ENCODE results near the gene BTN1A1.

The BTN1A1 gene

GRCh38 chr6:26532699-26533531 is 32.8 kb downstream of the BTN1A1 start:
- Histone ChIP-seq H3K36me3 (ENCODE audit: control insufficient read depth, insufficient read depth, low read length, severe bottlenecking) (no peaks in the 10 kb centered on the region), H3K9me3 (ENCODE audit: control insufficient read depth, low read length) (no peaks in the 10 kb centered on the region), H3K4me1 (ENCODE audit: control insufficient read depth, insufficient read depth, low read length) (peaks cover 19% of the 10 kb centered on the region), H3K4me3 (ENCODE audit: low read length) (peak overlapping the region; percentile 88), H3K27me3 (replicated peaks; ENCODE audit: control insufficient read depth, insufficient read depth, low read length) (no peaks in the 10 kb centered on the region), H3K9ac (ENCODE audit: low read length) (peak overlapping the region; percentile 79)
- peak; percentile 94 for DNase-seq (ENCODE audit: low read depth)

- Histone ChIP-seq H3K9ac (ENCODE audit: low read length) (peak overlapping the region; percentile 79), H3K27me3 (replicated peaks; ENCODE audit: control insufficient read depth, insufficient read depth, low read length) (no peaks in the 10 kb centered on the region), H3K9me3 (ENCODE audit: control insufficient read depth, low read length) (no peaks in the 10 kb centered on the region), H3K4me3 (ENCODE audit: low read length) (peak overlapping the region; percentile 88), H3K4me1 (ENCODE audit: control insufficient read depth, insufficient read depth, low read length) (peaks cover 19% of the 10 kb centered on the region), H3K36me3 (ENCODE audit: control insufficient read depth, insufficient read depth, low read length, severe bottlenecking) (no peaks in the 10 kb centered on the region)
- no peak for DNase-seq (ENCODE audit: low read depth)
Measured at GRCh38 chr6:26533532-26533931, 33.4 kb downstream of the BTN1A1 start.

DNA sequence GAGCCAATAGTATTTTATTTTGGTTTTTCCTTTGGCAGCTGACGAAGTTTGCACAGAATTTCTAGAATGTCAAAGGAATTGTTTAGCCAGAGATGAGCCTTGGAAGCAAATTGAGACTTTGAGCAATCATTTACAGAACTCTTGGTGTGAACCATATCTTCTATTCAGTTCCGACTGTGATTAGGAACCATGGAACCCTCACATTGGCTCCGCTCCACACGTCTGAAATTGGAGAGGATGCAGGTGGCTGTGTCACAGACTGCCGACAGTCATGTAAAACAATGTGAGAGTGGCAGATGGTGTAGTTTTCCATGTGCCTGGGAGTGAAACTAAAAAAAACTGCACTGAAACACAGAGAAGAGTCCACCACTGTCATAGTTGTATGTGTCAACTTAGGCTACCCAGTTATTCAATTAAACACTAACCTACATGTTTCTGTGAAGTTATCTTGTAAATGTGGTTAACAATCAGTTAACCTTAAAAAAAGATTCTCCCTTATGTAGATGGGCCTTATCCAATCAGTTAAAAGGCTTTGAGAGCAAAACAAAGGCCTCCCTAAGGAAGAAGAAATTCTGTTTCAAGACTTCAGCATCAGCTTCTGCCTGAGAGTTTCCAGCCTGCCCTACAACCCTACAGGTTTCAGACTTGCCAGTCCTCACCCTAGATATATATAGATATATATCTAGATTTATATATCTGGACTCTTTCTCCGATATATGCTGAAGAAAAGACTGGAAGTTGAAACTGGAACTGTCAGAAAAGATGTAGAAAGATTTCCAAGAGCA is 34.8 kb downstream of the BTN1A1 start:
- no peak for DNase-seq (ENCODE audit: low read depth)
- H3K36me3 ChIP-seq (ENCODE audit: control insufficient read depth, insufficient read depth, low read length, severe bottlenecking), result no peaks in the 10 kb centered on the region
- H3K4me3 ChIP-seq (ENCODE audit: low read length), result no peak overlapping the region
- H3K9ac ChIP-seq (ENCODE audit: low read length), result no peak overlapping the region
- H3K9me3 ChIP-seq (ENCODE audit: control insufficient read depth, low read length), result no peaks in the 10 kb centered on the region
- no peaks in the 10 kb centered on the region for H3K27me3 ChIP-seq (replicated peaks; ENCODE audit: control insufficient read depth, insufficient read depth, low read length)
- peaks cover 25% of the 10 kb centered on the region for H3K4me1 ChIP-seq (ENCODE audit: control insufficient read depth, insufficient read depth, low read length)

DNA sequence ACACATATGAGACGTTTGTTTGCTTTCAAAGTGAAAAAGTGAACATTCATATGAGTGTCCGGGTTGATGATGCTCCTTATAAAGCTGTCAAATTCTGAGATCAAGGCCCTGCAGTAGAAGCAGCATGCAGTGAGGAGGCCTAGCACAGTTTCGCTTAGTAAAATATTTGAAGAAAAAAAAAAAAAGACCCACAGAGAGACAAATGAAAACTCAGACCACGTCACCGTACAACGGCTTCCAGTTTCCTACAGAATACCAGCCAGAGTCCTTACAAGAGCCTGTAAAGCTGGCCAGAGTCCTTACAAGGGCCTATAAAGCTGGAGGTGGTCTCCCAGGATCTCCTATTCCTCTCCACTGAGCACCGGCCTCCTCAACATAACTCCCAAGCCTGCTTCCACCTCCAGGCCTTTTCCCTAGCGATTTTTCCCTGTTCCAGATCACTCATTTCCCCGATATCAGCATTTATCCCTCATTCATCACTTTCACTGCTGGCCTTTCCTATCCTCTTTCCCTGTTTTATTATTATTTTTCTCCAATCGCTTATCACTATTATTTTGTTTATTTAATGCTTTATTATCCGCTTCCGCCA is 36.6 kb downstream of the BTN1A1 start:
- Histone ChIP-seq H3K9ac (ENCODE audit: low read length) (peak overlapping the region; percentile 96), H3K9me3 (ENCODE audit: control insufficient read depth, low read length) (no peaks in the 10 kb centered on the region), H3K36me3 (ENCODE audit: control insufficient read depth, insufficient read depth, low read length, severe bottlenecking) (no peaks in the 10 kb centered on the region), H3K4me1 (ENCODE audit: control insufficient read depth, insufficient read depth, low read length) (peaks cover 25% of the 10 kb centered on the region), H3K27me3 (replicated peaks; ENCODE audit: control insufficient read depth, insufficient read depth, low read length) (no peaks in the 10 kb centered on the region), H3K4me3 (ENCODE audit: low read length) (peak overlapping the region; percentile 90)
- DNase-seq (ENCODE audit: low read depth), result peak; percentile 73

DNA sequence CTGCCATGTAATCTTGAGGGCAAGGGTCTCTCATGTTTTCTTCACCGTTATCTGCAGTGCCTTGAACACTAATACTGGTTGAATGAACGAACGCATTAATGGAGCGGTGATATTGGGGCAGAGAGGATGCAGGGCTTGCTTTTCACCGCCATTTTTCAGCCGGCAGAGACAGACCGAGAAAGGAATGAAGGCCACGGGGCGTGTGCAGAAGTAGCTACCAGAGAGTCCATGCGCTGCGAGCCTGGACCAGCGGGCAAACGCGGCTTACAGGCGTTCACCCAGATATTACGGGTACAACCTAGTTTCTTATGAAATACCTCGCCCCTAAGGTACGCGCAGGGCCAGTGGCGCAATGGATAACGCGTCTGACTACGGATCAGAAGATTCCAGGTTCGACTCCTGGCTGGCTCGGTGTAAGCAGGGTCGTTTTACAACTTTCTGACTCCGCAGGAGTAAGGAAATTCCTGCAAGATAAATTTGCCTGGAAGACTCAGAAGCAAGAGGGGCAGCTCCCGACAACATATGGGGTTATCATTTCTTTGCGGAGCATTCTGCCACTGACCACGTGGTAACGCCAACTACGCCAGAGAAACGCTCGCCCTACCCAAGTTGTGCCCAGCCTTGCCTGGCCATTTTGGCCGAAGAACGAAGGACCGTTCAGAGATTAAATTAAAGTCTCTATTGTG is 37.2 kb downstream of the BTN1A1 start:
- peak; percentile 93 for DNase-seq (ENCODE audit: low read depth)
- Histone ChIP-seq H3K9ac (ENCODE audit: low read length) (peak overlapping the region; percentile 96), H3K4me3 (ENCODE audit: low read length) (peak overlapping the region; percentile 90), H3K4me1 (ENCODE audit: control insufficient read depth, insufficient read depth, low read length) (peaks cover 25% of the 10 kb centered on the region), H3K27me3 (replicated peaks; ENCODE audit: control insufficient read depth, insufficient read depth, low read length) (no peaks in the 10 kb centered on the region), H3K36me3 (ENCODE audit: control insufficient read depth, insufficient read depth, low read length, severe bottlenecking) (no peaks in the 10 kb centered on the region), H3K9me3 (ENCODE audit: control insufficient read depth, low read length) (no peaks in the 10 kb centered on the region)

DNA sequence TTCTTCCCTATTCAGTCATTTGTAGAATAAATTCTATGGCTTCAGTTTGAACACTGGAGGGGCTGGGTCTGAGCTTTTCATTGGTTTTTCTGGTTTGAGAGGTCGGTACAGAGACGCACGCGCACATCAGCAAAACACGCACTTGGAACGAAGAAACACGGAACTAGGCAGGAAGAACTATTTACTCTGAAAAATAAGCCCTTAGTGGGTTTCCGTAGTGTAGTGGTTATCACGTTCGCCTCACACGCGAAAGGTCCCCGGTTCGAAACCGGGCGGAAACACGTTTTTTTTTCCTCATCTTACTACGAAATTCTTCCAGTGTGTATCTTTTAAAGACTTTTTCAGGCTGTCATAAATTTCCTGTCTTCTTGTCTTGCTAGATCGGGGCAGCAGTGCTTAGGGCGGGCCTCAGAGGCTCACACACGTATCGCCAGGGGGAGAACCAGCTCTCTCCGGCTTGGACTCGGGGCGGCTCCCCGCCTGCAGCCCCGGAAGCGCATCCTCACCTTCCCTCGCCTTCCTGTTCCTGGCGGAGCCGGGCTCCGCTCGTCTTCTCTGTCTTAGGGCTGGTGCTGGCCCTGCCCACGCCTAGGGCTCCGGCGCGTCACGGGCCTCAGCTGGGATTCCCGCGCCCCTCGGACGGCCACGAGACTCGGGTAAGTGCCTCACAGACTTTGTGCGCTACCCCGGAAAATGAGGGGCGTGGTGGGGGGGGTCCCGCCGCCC is 37.9 kb downstream of the BTN1A1 start, which contains the start of gene HMGN4:
Gene HMGN4, plus strand, starts transcription at position 521 of the 726 bp plus-strand sequence. CDS start 6,841 bp downstream, outside the sequence.
- H3K9me3 ChIP-seq (ENCODE audit: control insufficient read depth, low read length), result no peaks in the 10 kb centered on the region
- DNase-seq (ENCODE audit: low read depth), result peak; percentile 93
- peaks cover 25% of the 10 kb centered on the region for H3K4me1 ChIP-seq (ENCODE audit: control insufficient read depth, insufficient read depth, low read length)
- H3K4me3 ChIP-seq (ENCODE audit: low read length), result peak within 1 kb of the TSS; percentile 90
- peaks cover 4% of the 10 kb centered on the region for H3K36me3 ChIP-seq (ENCODE audit: control insufficient read depth, insufficient read depth, low read length, severe bottlenecking)
- H3K27me3 ChIP-seq (replicated peaks; ENCODE audit: control insufficient read depth, insufficient read depth, low read length), result no peaks in the 10 kb centered on the region
- H3K9ac ChIP-seq (ENCODE audit: low read length), result peak within 1 kb of the TSS; percentile 96

- Histone ChIP-seq H3K27me3 (replicated peaks; ENCODE audit: control insufficient read depth, insufficient read depth, low read length) (no peaks in the 10 kb centered on the region), H3K9ac (ENCODE audit: low read length) (peak overlapping the region; percentile 96), H3K9me3 (ENCODE audit: control insufficient read depth, low read length) (no peaks in the 10 kb centered on the region), H3K4me1 (ENCODE audit: control insufficient read depth, insufficient read depth, low read length) (peaks cover 23% of the 10 kb centered on the region), H3K36me3 (ENCODE audit: control insufficient read depth, insufficient read depth, low read length, severe bottlenecking) (peaks cover 6% of the 10 kb centered on the region), H3K4me3 (ENCODE audit: low read length) (peak overlapping the region; percentile 90)
- no peak for DNase-seq (ENCODE audit: low read depth)
Measured at GRCh38 chr6:26538572-26538902, 38.4 kb downstream of the BTN1A1 start.

DNA sequence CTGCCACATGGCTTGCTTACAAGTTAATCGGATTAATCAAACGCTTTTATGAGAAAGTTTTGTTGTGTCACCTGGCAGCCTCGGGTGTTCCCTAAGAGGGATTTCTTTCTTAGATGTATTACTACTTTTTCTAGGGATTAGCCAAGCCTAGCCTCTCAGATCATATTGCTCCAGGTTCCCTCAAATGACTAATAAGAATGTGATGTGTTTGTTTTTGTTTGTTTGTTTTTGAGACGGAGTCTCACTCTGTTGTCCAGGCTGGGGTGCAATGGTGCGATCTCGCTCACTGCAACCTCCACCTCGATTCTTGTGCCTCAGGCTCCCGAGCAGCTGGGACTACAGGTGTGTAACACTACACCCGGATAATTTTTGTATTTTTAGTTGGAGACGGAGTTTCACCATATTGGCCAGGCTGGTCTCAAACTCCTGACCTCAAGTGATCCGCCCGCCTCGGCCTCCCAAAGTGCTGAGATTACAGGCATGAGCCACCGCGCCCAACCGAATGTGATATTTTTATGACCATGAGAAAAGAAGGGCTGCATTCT is 39.0 kb downstream of the BTN1A1 start:
- H3K4me3 ChIP-seq (ENCODE audit: low read length), result peak overlapping the region; percentile 90

DNA sequence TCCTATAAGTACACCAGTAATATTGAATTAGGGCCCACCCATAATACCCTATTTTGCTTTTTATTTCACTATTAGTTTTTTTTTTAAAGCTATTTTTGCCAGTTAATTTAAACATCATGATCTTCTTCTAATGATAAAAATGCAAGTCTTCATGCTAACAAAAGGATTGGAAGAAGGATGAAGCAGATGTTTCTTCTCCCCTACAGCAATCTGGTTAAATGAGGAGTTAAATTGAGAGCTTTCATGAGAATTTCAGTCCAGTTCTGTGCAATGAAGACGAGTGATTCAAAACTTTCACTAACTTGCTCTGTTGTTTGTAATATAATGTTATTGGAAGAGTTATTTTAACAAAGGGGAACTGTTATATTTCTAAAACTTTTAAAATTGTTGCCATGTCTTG is 41.5 kb downstream of the BTN1A1 start:
- H3K9ac ChIP-seq (ENCODE audit: low read length), result no peak overlapping the region
- H3K4me3 ChIP-seq (ENCODE audit: low read length), result no peak overlapping the region
- H3K27me3 ChIP-seq (replicated peaks; ENCODE audit: control insufficient read depth, insufficient read depth, low read length), result no peaks in the 10 kb centered on the region
- H3K9me3 ChIP-seq (ENCODE audit: control insufficient read depth, low read length), result no peaks in the 10 kb centered on the region
- H3K4me1 ChIP-seq (ENCODE audit: control insufficient read depth, insufficient read depth, low read length), result peaks cover 11% of the 10 kb centered on the region
- peaks cover 29% of the 10 kb centered on the region for H3K36me3 ChIP-seq (ENCODE audit: control insufficient read depth, insufficient read depth, low read length, severe bottlenecking)
- no peak for DNase-seq (ENCODE audit: low read depth)

More for the DNA sequence above, 39.0 kb downstream of the BTN1A1 start:
- Histone ChIP-seq H3K9me3 (ENCODE audit: control insufficient read depth, low read length) (no peaks in the 10 kb centered on the region), H3K4me1 (ENCODE audit: control insufficient read depth, insufficient read depth, low read length) (peaks cover 19% of the 10 kb centered on the region), H3K9ac (ENCODE audit: low read length) (peak overlapping the region; percentile 96), H3K36me3 (ENCODE audit: control insufficient read depth, insufficient read depth, low read length, severe bottlenecking) (peaks cover 6% of the 10 kb centered on the region), H3K27me3 (replicated peaks; ENCODE audit: control insufficient read depth, insufficient read depth, low read length) (no peaks in the 10 kb centered on the region)
- peak; percentile 54 for DNase-seq (ENCODE audit: low read depth)

- DNase-seq (ENCODE audit: low read depth), result peak; percentile 36
- Histone ChIP-seq H3K4me3 (ENCODE audit: low read length) (no peak overlapping the region), H3K27me3 (replicated peaks; ENCODE audit: control insufficient read depth, insufficient read depth, low read length) (no peaks in the 10 kb centered on the region), H3K36me3 (ENCODE audit: control insufficient read depth, insufficient read depth, low read length, severe bottlenecking) (peaks cover 32% of the 10 kb centered on the region), H3K9ac (ENCODE audit: low read length) (no peak overlapping the region), H3K4me1 (ENCODE audit: control insufficient read depth, insufficient read depth, low read length) (peaks cover 3% of the 10 kb centered on the region), H3K9me3 (ENCODE audit: control insufficient read depth, low read length) (no peaks in the 10 kb centered on the region)
Measured at GRCh38 chr6:26543953-26544352, 43.9 kb downstream of the BTN1A1 start.
